Neuronal stem cell (in vitro differentiated cells): Measurements from ENCODE around the gene CCDC183. TPM values are rescaled to one million over a fixed set of nuclear protein-coding genes. Genes with fewer than 3 reads are reported as not detected.
A peak's percentile ranks its signal among the peaks of the same experiment; 100 is the strongest.

Experiments used
- DNase-seq: peaks from one replicate; pipeline ENCODE4 v3.0.0-alpha.2; 2013; ENCODE audit warnings: low spot score
- H2AFZ ChIP-seq: one replicate; pipeline ENCODE4 v1.6.1; 2013; ENCODE audit warnings: mild to moderate bottlenecking, low read length, inconsistent platforms
- H2AK5ac ChIP-seq: 2 replicates; pipeline ENCODE4 v1.6.1; 2013; ENCODE audit warnings: low read depth, mild to moderate bottlenecking, inconsistent platforms, low read length, moderate library complexity, mixed read lengths
- H2BK120ac ChIP-seq: 2 replicates; pipeline ENCODE4 v1.6.1; 2013; ENCODE audit warnings: low read depth, mild to moderate bottlenecking, inconsistent platforms, low read length, moderate library complexity, mixed read lengths
- H2BK12ac ChIP-seq: one replicate; pipeline ENCODE4 v1.6.1; 2013; ENCODE audit warnings: low read length, inconsistent platforms
- H2BK15ac ChIP-seq: 2 replicates; pipeline ENCODE4 v1.6.1; 2013; ENCODE audit warnings: mild to moderate bottlenecking, low read length, inconsistent platforms, mixed read lengths
- H2BK5ac ChIP-seq: one replicate; pipeline ENCODE4 v1.6.1; 2013; ENCODE audit warnings: inconsistent platforms, mild to moderate bottlenecking, low read length, moderate library complexity
- H3K14ac ChIP-seq: one replicate; pipeline ENCODE4 v1.6.1; 2013; ENCODE audit warnings: low read length, inconsistent platforms
- H3K18ac ChIP-seq: 2 replicates; pipeline ENCODE4 v1.6.1; 2013; ENCODE audit warnings: low read length, inconsistent platforms
- H3K23ac ChIP-seq: 2 replicates; pipeline ENCODE4 v1.6.1; 2013; ENCODE audit warnings: low read depth, mild to moderate bottlenecking, mixed read lengths, low read length, inconsistent platforms; ENCODE audit not compliant: poor library complexity
- H3K27ac ChIP-seq: replicated peaks from 3 replicates; pipeline ENCODE4 v1.5.1; 2013; ENCODE audit warnings: low read length, inconsistent platforms
- H3K27me3 ChIP-seq, 3 experiments: 2 replicates each; pipeline ENCODE4 v1.6.1; 2013; ENCODE audit warnings: low read length in 3 of 3, mild to moderate bottlenecking in 2 of 3, inconsistent platforms in 1 of 3, low read depth in 1 of 3, mixed read lengths in 1 of 3, moderate library complexity in 1 of 3; ENCODE audit not compliant: control insufficient read depth in 3 of 3, insufficient read depth in 3 of 3
- H3K36me3 ChIP-seq, 2 donors: replicated peaks in 1 of 2; 2 replicates each; pipeline ENCODE4 v1.6.1; 2013; ENCODE audit warnings: low read length in 2 of 2; ENCODE audit not compliant: control insufficient read depth in 2 of 2, insufficient read depth in 2 of 2
- H3K4ac ChIP-seq: 2 replicates; pipeline ENCODE4 v1.6.1; 2013; ENCODE audit warnings: inconsistent platforms, mild to moderate bottlenecking, low read length, moderate library complexity
- H3K4me1 ChIP-seq, 2 donors: 1 replicate in 1 of 2; 2 replicates in 1 of 2; pipeline ENCODE4 v1.6.1; 2013; ENCODE audit warnings: low read length in 2 of 2, low read depth in 1 of 2; ENCODE audit not compliant: control insufficient read depth in 2 of 2, insufficient read depth in 1 of 2
- H3K4me2 ChIP-seq: one replicate; pipeline ENCODE4 v1.6.1; 2013; ENCODE audit warnings: mild to moderate bottlenecking, low read length, inconsistent platforms; ENCODE audit not compliant: insufficient read depth, poor library complexity, severe bottlenecking
- H3K4me3 ChIP-seq, 2 donors: 2 replicates each; pipeline ENCODE4 v1.5.1; 2013; ENCODE audit warnings: low read length in 2 of 2, mild to moderate bottlenecking in 2 of 2, inconsistent platforms in 1 of 2, moderate library complexity in 1 of 2
- H3K79me1 ChIP-seq: one replicate; pipeline ENCODE4 v1.6.1; 2013; ENCODE audit warnings: low read depth, mild to moderate bottlenecking, inconsistent platforms, low read length, moderate library complexity
- H3K9ac ChIP-seq: one replicate; pipeline ENCODE4 v1.6.1; 2013; ENCODE audit warnings: mild to moderate bottlenecking, low read depth, low read length, inconsistent platforms; ENCODE audit not compliant: poor library complexity
- H3K9me3 ChIP-seq, 2 donors: replicated peaks in 1 of 2; 2 replicates each; pipeline versions ENCODE3 to v1.6.1; 2013; ENCODE audit warnings: low read length in 2 of 2, mild to moderate bottlenecking in 2 of 2, inconsistent platforms in 1 of 2, low read depth in 1 of 2, mixed read lengths in 1 of 2, moderate library complexity in 1 of 2; ENCODE audit not compliant: control insufficient read depth in 2 of 2, insufficient read depth in 1 of 2
- H4K8ac ChIP-seq: one replicate; pipeline ENCODE4 v1.6.1; 2013; ENCODE audit warnings: low read depth, mild to moderate bottlenecking, inconsistent platforms, low read length, moderate library complexity
- H4K91ac ChIP-seq: one replicate; pipeline ENCODE4 v1.6.1; 2013; ENCODE audit warnings: low read length, low read depth, mild to moderate bottlenecking, inconsistent platforms; ENCODE audit not compliant: poor library complexity
- WGBS, 2 donors: extraction: QIAGEN DNeasy Blood & Tissue Kit; methylation state at CpG; one replicate each; pipeline ENCODE4 v1.1.7; 2013; ENCODE audit warnings: missing lambda C conversion rate in 2 of 2, mixed read lengths in 1 of 2; ENCODE audit not compliant: insufficient read length in 2 of 2, insufficient replicate concordance in 1 of 2; ENCODE audit errors: extremely low coverage in 2 of 2; 5-methylcytosine and 5-hydroxymethylcytosine counted together
- small RNA-seq: library from polyadenylated mRNA; stranded (forward); fragments of <200 nt; extraction: miRNeasy Mini kit (QIAGEN cat#:217004); gene quantifications from one replicate; pipeline ENCODE3, GENCODE V24; 2013; ENCODE audit not compliant: insufficient read depth

Gene CCDC183

DNA sequence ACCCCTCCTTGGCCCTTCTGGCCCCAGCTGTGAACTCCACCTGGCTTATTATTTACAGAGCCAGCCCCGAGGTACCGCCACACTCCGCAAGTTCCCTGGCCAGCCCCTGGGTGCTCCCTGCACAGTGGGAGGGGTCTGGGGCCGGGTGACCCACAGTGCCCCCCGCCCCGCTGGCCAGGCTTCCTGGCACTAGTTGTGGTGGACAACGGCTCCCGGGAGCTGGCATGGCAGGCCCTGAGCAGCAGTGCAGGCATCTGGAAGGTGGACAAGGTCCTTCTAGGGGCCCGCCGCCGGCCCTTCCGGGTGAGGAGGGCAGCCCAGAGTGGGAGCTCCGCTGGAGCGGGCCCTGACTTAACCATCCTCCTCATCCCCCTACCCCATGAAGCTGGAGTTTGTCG, 59.9 kb downstream of the CCDC183 start:
- H3K4me3 ChIP-seq, result no peak overlapping the region
- no peak overlapping the region for H3K27ac ChIP-seq
- no peaks in the 10 kb centered on the region for H3K27me3 ChIP-seq
- H3K79me1 ChIP-seq, result peaks cover 12% of the 10 kb centered on the region
- no peak overlapping the region for H4K91ac ChIP-seq
- H3K36me3 ChIP-seq, result peaks cover 14 to 38% of the 10 kb centered on the region in 2 donors
- DNase-seq, result no peak
- no CpG with 5 or more reads among the region's 15 CpGs for WGBS, 2 donors
- no peak overlapping the region for H2BK15ac ChIP-seq
- no peak overlapping the region for H2AFZ ChIP-seq
- H3K9ac ChIP-seq, result no peak overlapping the region
- no peak overlapping the region for H2BK12ac ChIP-seq
- peak overlapping the region; percentile 21 for H3K14ac ChIP-seq
- H3K4me1 ChIP-seq, result no peaks in the 10 kb centered on the region
- H3K9me3 ChIP-seq, result no peaks in the 10 kb centered on the region
- no peak overlapping the region for H3K4ac ChIP-seq
- no peak overlapping the region for H3K18ac ChIP-seq
- no peak overlapping the region for H3K23ac ChIP-seq
- H2BK5ac ChIP-seq, result no peak overlapping the region
- no peak overlapping the region for H4K8ac ChIP-seq
- H2AK5ac ChIP-seq, result no peak overlapping the region
- H3K4me2 ChIP-seq, result no peak overlapping the region
- H2BK120ac ChIP-seq, result no peak overlapping the region

GRCh38 chr9:136856541-136857141, 60.5 kb downstream of the CCDC183 start:
- no peak overlapping the region for H3K27ac ChIP-seq
- H3K14ac ChIP-seq, result peak overlapping the region; percentile 17
- H2AFZ ChIP-seq, result no peak overlapping the region
- no peak overlapping the region for H2BK15ac ChIP-seq
- peak overlapping the region; percentile 72 for H3K9ac ChIP-seq
- H3K4ac ChIP-seq, result peak overlapping the region; percentile 23
- H3K27me3 ChIP-seq, result no peaks in the 10 kb centered on the region
- WGBS, 2 donors, result no CpG with 5 or more reads among the region's 14 CpGs
- no peak overlapping the region for H4K91ac ChIP-seq
- no peak overlapping the region for H3K23ac ChIP-seq
- H2BK120ac ChIP-seq, result no peak overlapping the region
- H3K18ac ChIP-seq, result no peak overlapping the region
- no peak overlapping the region for H2AK5ac ChIP-seq
- H3K36me3 ChIP-seq, result peaks cover 14 to 38% of the 10 kb centered on the region in 2 donors
- DNase-seq, result no peak
- no peaks in the 10 kb centered on the region for H3K9me3 ChIP-seq
- peaks cover 12% of the 10 kb centered on the region for H3K79me1 ChIP-seq
- H3K4me2 ChIP-seq, result no peak overlapping the region
- no peak overlapping the region for H2BK5ac ChIP-seq
- no peak overlapping the region for H3K4me3 ChIP-seq
- no peaks in the 10 kb centered on the region for H3K4me1 ChIP-seq
- no peak overlapping the region for H4K8ac ChIP-seq
- no peak overlapping the region for H2BK12ac ChIP-seq

GRCh38 chr9:136857166-136857565, 61.0 kb downstream of the CCDC183 start:
- Histone ChIP-seq H3K9me3 (no peaks in the 10 kb centered on the region), H3K23ac (no peak overlapping the region), H3K4me3 (no peak overlapping the region), H2BK5ac (no peak overlapping the region), H3K18ac (no peak overlapping the region), H2BK120ac (no peak overlapping the region), H3K4me2 (no peak overlapping the region), H3K27me3 (no peaks in the 10 kb centered on the region), H2AK5ac (no peak overlapping the region), H2AFZ (no peak overlapping the region), H4K8ac (no peak overlapping the region), H2BK15ac (no peak overlapping the region), H3K9ac (peak overlapping the region; percentile 72), H2BK12ac (no peak overlapping the region), H3K36me3 (peaks cover 18 to 38% of the 10 kb centered on the region in 2 donors), H3K79me1 (peaks cover 16% of the 10 kb centered on the region), H4K91ac (no peak overlapping the region), H3K4me1 (no peaks in the 10 kb centered on the region), H3K27ac (no peak overlapping the region), H3K14ac (peak overlapping the region; percentile 17), H3K4ac (no peak overlapping the region)
- no peak for DNase-seq
- no CpG with 5 or more reads among the region's 19 CpGs for WGBS, 2 donors

Small RNAs within 50 kb of the gene (small RNA-seq; reads per million reads assigned to genes)
- gene AL355987.2 (not detected), gene ATP6V1G1P3 (not detected), gene MIR4292 (not detected), gene MIR6722 (not detected)
